GM18505 (cell line): ENCODE results near the gene DUSP23.

Experiments
- ATAC-seq: cut with Tn5 transposase; IDR thresholded peaks from one replicate; pipeline ENCODE4 v1.9.1; 2021; ENCODE audit not compliant: unreplicated experiment
- POLR2A ChIP-seq: IDR thresholded peaks from 4 replicates; pipeline ENCODE4 v1.6.1; 2011; ENCODE audit warnings: borderline replicate concordance; ENCODE audit not compliant: insufficient read depth, insufficient read length; ENCODE audit errors: extremely low read depth

The DUSP23 gene

DNA sequence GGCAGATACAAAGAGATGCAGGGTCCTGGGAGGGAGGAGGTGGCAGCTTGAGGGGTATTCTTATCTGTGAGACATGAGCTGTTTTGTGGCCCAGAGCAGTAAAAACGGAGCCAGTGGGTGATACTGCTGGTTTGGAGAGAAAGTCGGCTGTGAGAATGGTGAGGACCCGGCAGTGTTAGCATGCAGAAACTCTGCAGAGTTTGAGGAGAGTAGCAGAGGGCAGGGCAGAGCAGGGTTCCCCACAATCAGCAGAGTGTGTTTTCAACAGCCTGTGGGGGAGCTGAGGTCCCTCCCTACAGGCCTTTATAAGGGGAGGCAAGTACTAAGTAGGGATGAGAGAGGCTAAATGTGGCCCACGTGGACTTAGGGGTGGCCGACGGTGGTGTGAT lies 46.3 kb downstream of the DUSP23 start:
- ATAC-seq: no peak
- TF ChIP-seq POLR2A: no peak

DNA sequence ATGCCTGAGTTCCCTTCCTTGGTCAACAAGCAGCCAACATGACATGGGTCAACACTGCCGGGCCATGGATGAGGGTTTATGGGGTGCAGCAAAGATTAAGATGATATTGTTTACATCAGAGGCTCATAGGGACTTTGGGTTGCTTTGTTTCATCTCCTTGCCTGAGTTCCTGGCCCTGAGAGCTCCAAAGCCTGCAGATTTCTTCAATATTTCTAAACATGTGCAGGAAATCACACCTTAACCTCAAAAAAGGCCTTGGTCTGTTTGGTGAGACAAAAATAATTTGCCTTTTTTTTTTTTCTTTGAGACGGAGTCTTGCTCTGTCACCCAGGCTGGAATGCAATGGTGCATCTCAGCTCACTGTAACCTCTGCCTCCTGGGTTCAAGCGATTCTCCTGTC lies 46.8 kb downstream of the DUSP23 start:
- TF ChIP-seq POLR2A: no peak
- no peak for ATAC-seq

- TF ChIP-seq POLR2A: no peak
- no peak for ATAC-seq
Observed at GRCh38 chr1:159828176-159828575, 47.4 kb downstream of the DUSP23 start.

GRCh38 chr1:159828581-159829272 lies 48.0 kb downstream of the DUSP23 start:
- ATAC-seq: no peak
- no peak for TF ChIP-seq POLR2A

DNA sequence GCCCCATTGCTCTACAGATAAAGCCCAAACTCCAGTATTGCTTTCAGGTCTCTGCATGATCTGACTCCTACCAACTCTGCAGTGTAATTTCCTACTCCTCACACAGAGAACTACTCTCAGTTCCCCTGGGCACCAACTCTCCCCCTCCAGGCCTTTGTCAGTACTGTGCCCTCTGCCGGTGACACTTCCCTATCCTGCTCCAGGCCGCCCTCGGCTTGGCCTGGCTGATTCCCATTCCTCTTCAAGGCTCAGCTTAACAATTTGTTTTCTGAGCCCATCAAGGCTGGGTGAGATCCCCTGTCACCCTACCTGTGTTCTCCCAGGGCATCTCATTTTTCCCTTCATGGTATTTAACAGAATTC lies 48.5 kb downstream of the DUSP23 start:
- no peak for TF ChIP-seq POLR2A
- peak; percentile 91 for ATAC-seq

DNA sequence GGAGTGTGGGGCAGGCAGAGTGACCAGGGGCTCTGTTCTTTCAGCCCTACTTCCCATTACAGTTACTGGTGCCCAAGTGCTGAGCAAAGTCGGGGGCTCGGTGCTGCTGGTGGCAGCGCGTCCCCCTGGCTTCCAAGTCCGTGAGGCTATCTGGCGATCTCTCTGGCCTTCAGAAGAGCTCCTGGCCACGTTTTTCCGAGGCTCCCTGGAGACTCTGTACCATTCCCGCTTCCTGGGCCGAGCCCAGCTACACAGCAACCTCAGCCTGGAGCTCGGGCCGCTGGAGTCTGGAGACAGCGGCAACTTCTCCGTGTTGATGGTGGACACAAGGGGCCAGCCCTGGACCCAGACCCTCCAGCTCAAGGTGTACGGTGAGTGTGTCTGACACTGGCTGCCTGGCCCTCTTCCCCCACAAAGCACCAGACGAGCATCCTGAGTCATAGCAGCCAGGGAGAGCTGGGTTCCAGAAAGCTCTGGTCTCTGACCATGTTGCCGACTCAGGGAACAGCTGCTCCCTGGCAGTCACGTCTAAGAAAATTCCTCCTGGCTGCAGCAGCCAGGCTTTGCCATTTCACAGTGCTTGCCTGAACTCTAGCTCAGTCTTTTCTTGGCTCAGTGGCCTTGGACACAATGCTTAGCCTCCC lies 49.2 kb downstream of the DUSP23 start:
- ATAC-seq: no peak
- no peak for TF ChIP-seq POLR2A

- no peak for TF ChIP-seq POLR2A
- ATAC-seq: no peak
Observed at GRCh38 chr1:159830722-159831121, 50.0 kb downstream of the DUSP23 start.

GRCh38 chr1:159831412-159832141 lies 50.8 kb downstream of the DUSP23 start:
- TF ChIP-seq POLR2A: no peak
- ATAC-seq: no peak
